ENCODE data around the gene CCDC183. TPM values are rescaled to one million over a fixed set of nuclear protein-coding genes. Genes with fewer than 3 reads are reported as not detected.
"Not testable (repeated sequence)": the region's sequence is repeated elsewhere in the genome, so short reads cannot be mapped to it uniquely, and the experiment has no call there.

Gene CCDC183
- total RNA-seq, 4 donors from 2014 or later = 2.0 TPM; not detected in 2

DNA sequence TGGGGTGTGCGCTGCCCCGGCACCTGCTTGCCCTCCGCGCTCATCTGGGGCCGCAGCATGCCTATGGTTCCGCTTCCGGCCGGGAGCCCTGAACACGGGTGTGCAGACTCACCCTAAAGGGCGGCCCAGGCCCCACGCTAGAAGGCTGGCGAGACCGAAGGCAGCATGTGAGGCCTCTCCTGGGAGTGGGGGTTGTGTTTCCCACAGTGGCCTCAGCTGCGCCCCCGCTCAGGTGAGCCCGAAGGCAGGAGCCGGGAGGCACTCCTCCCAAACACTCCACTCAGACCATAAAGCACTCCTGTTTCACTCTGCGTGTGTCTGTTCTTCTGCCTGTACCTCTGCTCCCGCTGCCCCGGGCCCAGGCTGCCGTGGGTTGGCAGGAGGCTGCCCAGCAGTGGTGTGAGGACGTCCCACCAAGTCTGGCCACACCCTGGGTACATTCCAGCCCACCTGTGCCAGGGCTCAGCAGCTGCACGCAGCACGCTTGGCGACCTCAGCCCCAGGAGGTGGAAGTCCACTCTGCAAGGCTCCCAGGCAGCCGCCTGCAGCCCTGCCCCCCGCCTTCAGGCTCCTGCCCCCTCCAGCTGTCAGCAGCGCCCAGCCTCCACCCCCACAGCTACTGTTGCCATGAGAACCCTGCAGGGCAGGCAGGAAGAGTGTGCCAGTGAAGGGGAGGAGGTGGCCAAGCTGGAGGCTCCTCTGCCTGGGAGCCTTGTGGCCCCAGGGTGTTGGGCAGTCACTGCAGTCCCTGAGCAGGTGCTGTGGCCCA lies 44.9 kb downstream of the CCDC183 start:
- Histone ChIP-seq H3K36me3 (no peaks in the 10 kb centered on the region), H3K4me1 (peaks cover 0 to 29% of the 10 kb centered on the region in 2 donors), H3K4me3 (no peak overlapping the region), H3K27me3 (peaks cover 13 to 16% of the 10 kb centered on the region in 2 donors), H3K9me3 (no peaks in the 10 kb centered on the region), H3K27ac (no peak overlapping the region)
- TF ChIP-seq, protein P1, sequence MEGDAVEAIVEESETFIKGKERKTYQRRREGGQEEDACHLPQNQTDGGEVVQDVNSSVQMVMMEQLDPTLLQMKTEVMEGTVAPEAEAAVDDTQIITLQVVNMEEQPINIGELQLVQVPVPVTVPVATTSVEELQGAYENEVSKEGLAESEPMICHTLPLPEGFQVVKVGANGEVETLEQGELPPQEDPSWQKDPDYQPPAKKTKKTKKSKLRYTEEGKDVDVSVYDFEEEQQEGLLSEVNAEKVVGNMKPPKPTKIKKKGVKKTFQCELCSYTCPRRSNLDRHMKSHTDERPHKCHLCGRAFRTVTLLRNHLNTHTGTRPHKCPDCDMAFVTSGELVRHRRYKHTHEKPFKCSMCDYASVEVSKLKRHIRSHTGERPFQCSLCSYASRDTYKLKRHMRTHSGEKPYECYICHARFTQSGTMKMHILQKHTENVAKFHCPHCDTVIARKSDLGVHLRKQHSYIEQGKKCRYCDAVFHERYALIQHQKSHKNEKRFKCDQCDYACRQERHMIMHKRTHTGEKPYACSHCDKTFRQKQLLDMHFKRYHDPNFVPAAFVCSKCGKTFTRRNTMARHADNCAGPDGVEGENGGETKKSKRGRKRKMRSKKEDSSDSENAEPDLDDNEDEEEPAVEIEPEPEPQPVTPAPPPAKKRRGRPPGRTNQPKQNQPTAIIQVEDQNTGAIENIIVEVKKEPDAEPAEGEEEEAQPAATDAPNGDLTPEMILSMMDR (IDR thresholded peaks at IDR 0.05) = no peak
- intact Hi-C loops (cut with DNase I; ENCODE audit: low total_unique reads) = no loop called here
- no peak for DNase-seq

GRCh38 chr9:136841646-136842379 lies 45.7 kb downstream of the CCDC183 start:
- H3K36me3 ChIP-seq; H3K9me3 ChIP-seq; intact Hi-C loops (cut with DNase I; ENCODE audit: low total_unique reads); DNase-seq; H3K27ac ChIP-seq: not testable (repeated sequence)
- Histone ChIP-seq H3K4me1 (peaks cover 0 to 36% of the 10 kb centered on the region in 2 donors), H3K4me3 (peak overlapping the region in 1 of 2 donors; percentile 33), H3K27me3 (peaks cover 13 to 21% of the 10 kb centered on the region in 2 donors)

DNA sequence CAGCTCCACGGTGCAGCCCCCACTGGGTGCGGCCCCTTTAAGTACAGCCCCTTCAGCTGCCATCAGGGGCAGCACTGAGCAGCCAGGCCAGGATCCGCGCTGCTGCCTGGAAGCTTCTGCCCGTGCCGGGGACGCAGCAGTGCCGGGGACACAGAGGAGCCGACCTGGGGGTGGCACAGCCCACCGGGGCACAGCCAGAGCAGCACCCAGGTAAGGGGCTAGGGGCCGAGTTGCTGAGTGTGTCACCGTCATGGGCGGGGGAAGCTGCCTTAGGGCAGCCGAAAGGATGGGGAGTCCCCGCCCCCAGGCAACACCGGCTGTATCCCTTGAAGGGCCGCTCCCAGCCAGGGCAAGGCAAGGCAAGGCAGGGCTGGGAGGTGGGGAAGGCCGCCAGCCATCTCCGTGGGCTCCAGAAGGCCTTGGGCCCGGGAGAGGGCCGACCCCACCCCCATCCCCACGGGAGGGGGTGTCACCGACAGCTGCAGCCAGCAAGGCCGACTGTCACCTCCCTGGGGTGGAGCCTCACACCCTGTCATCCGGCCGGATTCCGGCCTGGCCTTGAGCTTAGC lies 46.3 kb downstream of the CCDC183 start, which contains the start of gene AJM1:
AJM1 (plus strand) TSS at position 99 of the 569 bp plus-strand sequence. CDS start 1,937 bp downstream, outside the sequence.
- peak within 1 kb of the TSS; percentile 20 to 33 for H3K4me3 ChIP-seq
- DNase-seq = peak; percentile 63 to 77
- TF ChIP-seq, protein P1 (IDR thresholded peaks at IDR 0.05) = peak; percentile 68 to 94 (median 85)
- H3K9me3 ChIP-seq; intact Hi-C loops (cut with DNase I; ENCODE audit: low total_unique reads); H3K36me3 ChIP-seq; H3K27ac ChIP-seq: not testable (repeated sequence)
- peaks cover 0 to 43% of the 10 kb centered on the region in 2 donors for H3K4me1 ChIP-seq
- H3K27me3 ChIP-seq = peaks cover 13 to 28% of the 10 kb centered on the region in 2 donors

DNA sequence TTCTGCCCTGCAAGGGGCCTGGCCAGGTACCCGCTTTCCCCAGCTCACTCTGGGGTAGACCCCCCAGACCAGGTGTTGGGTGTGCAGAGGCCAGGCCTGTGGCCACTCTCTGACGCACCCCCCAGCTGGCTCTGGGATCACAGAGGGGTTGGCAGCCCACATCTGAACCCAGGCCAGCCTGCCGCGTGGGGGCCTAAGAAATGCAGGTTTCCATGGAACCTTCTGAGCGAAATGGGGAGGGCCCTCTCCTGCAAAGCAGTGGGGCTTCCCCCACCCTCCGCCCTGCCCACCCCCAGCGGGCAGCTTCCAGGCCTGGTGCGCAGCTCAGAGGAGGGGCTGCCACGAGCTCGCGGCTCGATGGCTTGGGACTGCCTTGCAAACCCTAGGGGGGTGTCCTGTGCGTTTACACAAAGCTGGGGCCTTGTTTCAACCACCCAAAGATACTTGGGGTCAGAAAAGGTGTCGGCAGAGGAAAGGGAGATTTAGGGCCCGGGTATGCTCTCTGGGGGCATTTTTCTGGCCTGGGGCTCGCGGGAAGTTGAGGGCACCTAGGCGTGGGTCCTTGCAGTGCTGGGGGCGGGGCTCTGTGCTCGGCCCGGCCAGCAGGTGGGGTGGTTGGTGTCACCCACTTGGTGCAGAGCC lies 47.1 kb downstream of the CCDC183 start:
- DNase-seq; H3K27ac ChIP-seq; intact Hi-C loops (cut with DNase I; ENCODE audit: low total_unique reads); H3K9me3 ChIP-seq; H3K4me3 ChIP-seq; H3K36me3 ChIP-seq: not testable (repeated sequence)
- peaks cover 13 to 36% of the 10 kb centered on the region in 2 donors for H3K27me3 ChIP-seq
- peaks cover 0 to 45% of the 10 kb centered on the region in 2 donors for H3K4me1 ChIP-seq

- peak; percentile 46 to 60 for DNase-seq
Observed at GRCh38 chr9:136843801-136844740, 47.9 kb downstream of the CCDC183 start.

More at GRCh38 chr9:136843801-136844740, 47.9 kb downstream of the CCDC183 start:
- TF ChIP-seq, protein P1 (IDR thresholded peaks at IDR 0.05) = peak; percentile 52 to 77 (median 54)
- intact Hi-C loops (cut with DNase I; ENCODE audit: low total_unique reads); H3K27ac ChIP-seq; H3K9me3 ChIP-seq; H3K4me3 ChIP-seq; H3K36me3 ChIP-seq: not testable (repeated sequence)
- H3K27me3 ChIP-seq = peaks cover 13 to 39% of the 10 kb centered on the region in 2 donors
- peaks cover 0 to 45% of the 10 kb centered on the region in 2 donors for H3K4me1 ChIP-seq

All from uterus (tissue), 4 donors.